ENCODE measurements around the gene CUBN. TPM values are rescaled to one million over a fixed set of nuclear protein-coding genes. Genes with fewer than 3 reads are reported as not detected.

The CUBN gene
- total and polyA plus RNA-seq, 2 of the 13 experiments (the other 11 are each of a cell fraction or from before 2014, with no cell fraction given) = 0.27 to 0.32 TPM

DNA sequence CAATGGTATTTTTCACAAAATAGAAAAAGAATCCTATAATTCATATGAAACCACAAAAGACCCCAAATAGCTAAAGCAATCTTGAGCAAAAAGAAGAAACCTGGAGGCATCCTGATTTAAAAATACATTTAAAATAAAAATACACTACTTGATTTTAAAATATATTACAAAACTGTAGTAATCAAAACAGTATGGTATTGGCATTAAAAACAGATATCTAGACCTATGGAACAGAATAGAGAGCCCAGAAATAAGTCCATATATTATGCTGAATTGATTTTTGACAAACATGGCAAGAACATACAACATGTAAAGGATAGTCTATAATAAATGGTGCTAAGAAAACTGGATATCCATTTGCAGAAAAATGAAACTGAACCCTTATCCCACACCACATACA, 34.8 kb downstream of the CUBN start (continued):
- no peak for TF ChIP-seq SUZ12 (IDR thresholded peaks at IDR 0.05; ENCODE audit: low read depth, low read length)
- no peak for TF ChIP-seq ZNF709 (CRISPR knock-in tag; IDR thresholded peaks at IDR 0.05)
- no peak for TF ChIP-seq RFX5 (IDR thresholded peaks at IDR 0.05; ENCODE audit: low read depth, low read length)
- TF ChIP-seq HNF1B (CRISPR knock-in tag; IDR thresholded peaks at IDR 0.05) = no peak
- no peak for TF ChIP-seq TERF1 (CRISPR knock-in tag; IDR thresholded peaks at IDR 0.05)
- no peak for TF ChIP-seq PHF21A (CRISPR knock-in tag; IDR thresholded peaks at IDR 0.05)
- no peak for TF ChIP-seq TIGD3 (CRISPR knock-in tag; IDR thresholded peaks at IDR 0.05; ENCODE audit: borderline replicate concordance)
- no peak for TF ChIP-seq TOE1 (CRISPR knock-in tag; IDR thresholded peaks at IDR 0.05)
- no peak for TF ChIP-seq ZNF510 (CRISPR knock-in tag; IDR thresholded peaks at IDR 0.05; ENCODE audit: low read depth)
- no peak for TF ChIP-seq HOXA7 (CRISPR knock-in tag; IDR thresholded peaks at IDR 0.05)
